SU-DHL-6 (cell line): ENCODE results near the gene CNOT1.

Experiments used
- H2AFZ ChIP-seq: fragments of 200-600 bp; sonication (generic); 2 replicates; pipeline ENCODE4 v1.6.1; 2014; ENCODE audit warnings: low read depth, mild to moderate bottlenecking, moderate library complexity, mixed read lengths, antibody characterized with exemption, low read length; ENCODE audit not compliant: severe bottlenecking
- H3F3A ChIP-seq: fragments of 200-600 bp; shearing (Covaris generic); 2 replicates; pipeline ENCODE4 v1.6.0; 2016; ENCODE audit warnings: antibody characterized with exemption, mild to moderate bottlenecking; ENCODE audit not compliant: insufficient read depth
- H3K27ac ChIP-seq: fragments of 200-600 bp; sonication (generic); 2 replicates; pipeline ENCODE4 v1.5.1; 2016; ENCODE audit warnings: low read depth, mild to moderate bottlenecking, low read length, moderate library complexity, mixed read lengths
- H3K27me3 ChIP-seq: fragments of 200-600 bp; sonication (generic), shearing (Covaris generic); 2 replicates; pipeline ENCODE4 v1.6.0; 2014; ENCODE audit warnings: mild to moderate bottlenecking, low read length
- H3K36me3 ChIP-seq: fragments of 200-600 bp; sonication (generic); 2 replicates; pipeline ENCODE4 v1.6.1; 2014; ENCODE audit warnings: mild to moderate bottlenecking, low read length, mixed read lengths
- H3K4me2 ChIP-seq: fragments of 300-600, 200-600 bp; shearing (Covaris generic), sonication (generic); 2 replicates; pipeline ENCODE4 v1.6.0; 2014; ENCODE audit warnings: low read length, low read depth, mild to moderate bottlenecking; ENCODE audit not compliant: poor library complexity, severe bottlenecking
- H3K4me3 ChIP-seq: fragments of 200-600 bp; sonication (generic); 2 replicates; pipeline ENCODE4 v1.5.1; 2014; ENCODE audit warnings: antibody characterized with exemption, low read length, mild to moderate bottlenecking, mixed read lengths; ENCODE audit not compliant: insufficient read depth, poor library complexity, severe bottlenecking
- H3K79me2 ChIP-seq: fragments of 200-600 bp; sonication (generic); 2 replicates; pipeline ENCODE4 v1.6.1; 2014; ENCODE audit warnings: mild to moderate bottlenecking, low read length, moderate library complexity; ENCODE audit not compliant: insufficient read depth
- H3K9ac ChIP-seq: fragments of 200-600 bp; sonication (generic); 2 replicates; pipeline ENCODE4 v1.7.0; 2014; ENCODE audit warnings: mild to moderate bottlenecking, low read length
- H3K9me2 ChIP-seq: fragments of 200-600 bp; sonication (generic); replicated peaks from 2 replicates; pipeline ENCODE4 v1.6.1; 2014; ENCODE audit warnings: low read length; ENCODE audit not compliant: insufficient read depth
- H3K9me3 ChIP-seq: fragments of 200-600 bp; sonication (generic); 2 replicates; pipeline ENCODE4 v1.6.1; 2014; ENCODE audit warnings: low read length, mixed read lengths; ENCODE audit not compliant: insufficient read depth
- H4K20me1 ChIP-seq: fragments of 200-600 bp; sonication (generic); 2 replicates; pipeline ENCODE4 v1.6.1; 2014; ENCODE audit warnings: low read depth, mild to moderate bottlenecking, antibody characterized with exemption, low read length, moderate library complexity, mixed read lengths
- EZH2phosphoT487 ChIP-seq: fragments of 200-600 bp; sonication (generic), shearing (Covaris generic); conservative IDR thresholded peaks from 2 replicates; pipeline ENCODE4 v1.6.1; 2018; ENCODE audit warnings: mild to moderate bottlenecking, antibody characterized with exemption, low read length, moderate library complexity, mixed read lengths
- TF ChIP-seq, protein P1 (sequence below): fragments of 200-600 bp; sonication (generic); IDR thresholded peaks from one replicate; pipeline ENCODE4 v1.5.1; 2017; ENCODE audit warnings: antibody characterized with exemption, mild to moderate bottlenecking, low read length, moderate library complexity; ENCODE audit not compliant: insufficient read depth, poor library complexity, severe bottlenecking

The CNOT1 gene

DNA sequence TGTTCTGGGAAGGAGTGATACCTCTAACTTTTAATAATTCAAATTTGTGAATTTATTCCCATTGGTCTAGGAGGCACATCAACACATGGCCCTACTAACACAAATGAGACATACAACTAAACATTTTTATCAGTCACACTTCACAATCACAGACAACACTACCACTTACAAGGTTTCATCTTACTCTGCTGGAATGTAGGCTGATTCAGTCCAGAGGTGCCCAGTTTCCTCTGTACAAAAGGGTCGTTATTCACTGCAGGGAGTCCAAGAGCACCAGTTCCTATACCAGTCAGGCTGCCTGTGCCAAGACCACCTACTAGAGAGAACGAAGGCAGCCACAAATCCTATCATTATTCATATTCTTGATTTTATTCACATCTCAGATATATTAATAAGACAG, 72.9 kb downstream of the CNOT1 start:
- Histone ChIP-seq H3K27me3 (no peaks in the 10 kb centered on the region), H4K20me1 (0 out of 2 replicates have a peak, but pooled peaks cover 13% of the 10 kb centered on the region), H3K27ac (no peak overlapping the region), H3K9me3 (no peaks in the 10 kb centered on the region), H3K9me2 (no peaks in the 10 kb centered on the region), H3K4me2 (no peak overlapping the region), H3K9ac (no peak overlapping the region), H2AFZ (no peak overlapping the region), H3K4me3 (no peak overlapping the region), H3F3A (peaks cover 12% of the 10 kb centered on the region; the same call in 1 of the 2 replicates), H3K79me2 (peaks cover 14% of the 10 kb centered on the region), H3K36me3 (peaks cover 81% of the 10 kb centered on the region)
- TF ChIP-seq, protein P1, sequence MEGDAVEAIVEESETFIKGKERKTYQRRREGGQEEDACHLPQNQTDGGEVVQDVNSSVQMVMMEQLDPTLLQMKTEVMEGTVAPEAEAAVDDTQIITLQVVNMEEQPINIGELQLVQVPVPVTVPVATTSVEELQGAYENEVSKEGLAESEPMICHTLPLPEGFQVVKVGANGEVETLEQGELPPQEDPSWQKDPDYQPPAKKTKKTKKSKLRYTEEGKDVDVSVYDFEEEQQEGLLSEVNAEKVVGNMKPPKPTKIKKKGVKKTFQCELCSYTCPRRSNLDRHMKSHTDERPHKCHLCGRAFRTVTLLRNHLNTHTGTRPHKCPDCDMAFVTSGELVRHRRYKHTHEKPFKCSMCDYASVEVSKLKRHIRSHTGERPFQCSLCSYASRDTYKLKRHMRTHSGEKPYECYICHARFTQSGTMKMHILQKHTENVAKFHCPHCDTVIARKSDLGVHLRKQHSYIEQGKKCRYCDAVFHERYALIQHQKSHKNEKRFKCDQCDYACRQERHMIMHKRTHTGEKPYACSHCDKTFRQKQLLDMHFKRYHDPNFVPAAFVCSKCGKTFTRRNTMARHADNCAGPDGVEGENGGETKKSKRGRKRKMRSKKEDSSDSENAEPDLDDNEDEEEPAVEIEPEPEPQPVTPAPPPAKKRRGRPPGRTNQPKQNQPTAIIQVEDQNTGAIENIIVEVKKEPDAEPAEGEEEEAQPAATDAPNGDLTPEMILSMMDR, result no peak
- no peak for TF ChIP-seq EZH2phosphoT487

DNA sequence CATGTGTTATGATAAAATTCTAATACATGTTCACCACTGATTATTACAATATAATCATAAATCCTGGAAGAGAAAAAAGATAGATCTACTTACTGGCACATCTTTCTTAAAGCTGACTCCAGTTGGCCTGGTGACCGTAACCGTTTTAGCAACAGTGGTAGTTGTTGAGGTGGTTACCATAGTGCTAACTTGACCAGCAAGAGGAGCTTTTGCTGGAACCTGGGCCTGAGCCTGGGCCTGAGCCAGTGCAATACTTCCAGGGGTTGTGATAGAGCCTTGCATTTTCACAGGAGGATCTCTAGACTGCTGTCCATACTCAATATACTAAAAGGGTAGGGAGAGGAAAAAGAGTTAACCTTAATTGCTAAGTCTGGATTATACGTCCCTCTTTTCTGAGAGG, 78.1 kb downstream of the CNOT1 start:
- peaks cover 22% of the 10 kb centered on the region; the same call in 1 of the 2 replicates for H3F3A ChIP-seq
- H2AFZ ChIP-seq, result no peak overlapping the region
- peaks cover 91% of the 10 kb centered on the region for H3K36me3 ChIP-seq
- no peak overlapping the region for H3K27ac ChIP-seq
- H3K4me3 ChIP-seq, result no peak overlapping the region
- TF ChIP-seq, protein P1, result no peak
- TF ChIP-seq EZH2phosphoT487, result no peak
- H3K9me3 ChIP-seq, result no peaks in the 10 kb centered on the region
- no peaks in the 10 kb centered on the region for H3K27me3 ChIP-seq
- no peak overlapping the region for H3K9ac ChIP-seq
- no peaks in the 10 kb centered on the region for H4K20me1 ChIP-seq
- no peaks in the 10 kb centered on the region for H3K9me2 ChIP-seq
- H3K4me2 ChIP-seq, result no peak overlapping the region
- H3K79me2 ChIP-seq, result no peaks in the 10 kb centered on the region

DNA sequence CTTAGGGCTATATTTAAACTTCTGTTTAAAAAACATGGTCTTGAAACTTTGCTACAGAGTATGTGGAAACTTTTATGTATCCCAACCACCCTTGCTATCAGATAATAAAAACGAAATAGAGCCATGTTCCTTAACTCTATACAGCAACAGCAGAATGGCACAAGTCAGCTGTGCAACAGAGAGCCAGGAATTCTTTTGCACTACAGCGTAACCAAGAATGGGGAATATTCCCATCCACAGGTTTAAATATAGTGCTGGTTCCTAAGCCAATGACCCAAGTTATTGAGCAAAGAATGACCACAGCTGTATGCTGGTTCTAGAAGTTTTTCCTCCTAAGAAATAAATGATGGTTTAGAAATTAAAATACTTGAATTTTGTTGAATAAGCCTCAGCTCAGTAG, 81.2 kb downstream of the CNOT1 start:
- no peak overlapping the region for H3K9ac ChIP-seq
- no peak overlapping the region for H3K4me2 ChIP-seq
- H3K9me2 ChIP-seq, result no peaks in the 10 kb centered on the region
- H4K20me1 ChIP-seq, result 0 out of 2 replicates have a peak, but pooled peaks cover 5% of the 10 kb centered on the region
- peaks cover 19% of the 10 kb centered on the region for H3F3A ChIP-seq
- TF ChIP-seq, protein P1, result no peak
- TF ChIP-seq EZH2phosphoT487, result no peak
- peaks cover 6% of the 10 kb centered on the region; the same call in 1 of the 2 replicates for H3K79me2 ChIP-seq
- peaks cover 95% of the 10 kb centered on the region for H3K36me3 ChIP-seq
- no peak overlapping the region for H2AFZ ChIP-seq
- H3K27me3 ChIP-seq, result no peaks in the 10 kb centered on the region
- H3K9me3 ChIP-seq, result no peaks in the 10 kb centered on the region
- no peak overlapping the region for H3K27ac ChIP-seq
- no peak overlapping the region for H3K4me3 ChIP-seq
